Vagina (tissue), 2 donors: ENCODE data around the gene KRTAP22-1.

Source experiments
- POLR2A ChIP-seq, 2 donors: fragments of 450-650 bp; IDR thresholded peaks; one replicate each; pipeline ENCODE4 v1.6.1; 2017; ENCODE audit warnings: antibody characterized with exemption in 2 of 2, mild to moderate bottlenecking in 2 of 2, moderate library complexity in 2 of 2
- TF ChIP-seq, protein P1 (sequence below), 3 experiments: fragments of 450-650 bp in 2 of 3; fragments of 200-600 bp in 1 of 3; sonication (generic) in 1 of 3; IDR thresholded peaks; one replicate each; pipeline ENCODE4 v1.5.1; 2017 to 2019; ENCODE audit warnings: antibody characterized with exemption in 3 of 3, mild to moderate bottlenecking in 2 of 3, moderate library complexity in 2 of 3

DNA sequence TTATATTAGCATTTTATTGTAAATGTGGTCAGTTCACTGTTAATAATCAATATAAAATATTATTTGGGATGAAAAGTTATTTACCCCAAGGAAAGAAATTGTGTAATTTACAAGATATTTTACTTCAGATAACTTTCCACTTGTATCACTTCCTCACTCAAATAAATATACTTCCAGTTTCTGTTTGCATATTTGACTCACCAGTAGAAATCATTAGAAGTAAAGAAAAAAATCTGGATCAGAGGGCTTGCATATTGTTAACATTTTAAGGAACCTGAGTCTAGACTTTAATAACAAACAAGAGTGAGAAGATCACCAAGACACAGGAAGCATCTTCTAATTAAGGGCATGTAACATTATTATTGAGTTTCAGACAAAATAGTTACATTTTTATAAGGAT, 19.2 kb downstream of the KRTAP22-1 start:
- TF ChIP-seq, protein P1, sequence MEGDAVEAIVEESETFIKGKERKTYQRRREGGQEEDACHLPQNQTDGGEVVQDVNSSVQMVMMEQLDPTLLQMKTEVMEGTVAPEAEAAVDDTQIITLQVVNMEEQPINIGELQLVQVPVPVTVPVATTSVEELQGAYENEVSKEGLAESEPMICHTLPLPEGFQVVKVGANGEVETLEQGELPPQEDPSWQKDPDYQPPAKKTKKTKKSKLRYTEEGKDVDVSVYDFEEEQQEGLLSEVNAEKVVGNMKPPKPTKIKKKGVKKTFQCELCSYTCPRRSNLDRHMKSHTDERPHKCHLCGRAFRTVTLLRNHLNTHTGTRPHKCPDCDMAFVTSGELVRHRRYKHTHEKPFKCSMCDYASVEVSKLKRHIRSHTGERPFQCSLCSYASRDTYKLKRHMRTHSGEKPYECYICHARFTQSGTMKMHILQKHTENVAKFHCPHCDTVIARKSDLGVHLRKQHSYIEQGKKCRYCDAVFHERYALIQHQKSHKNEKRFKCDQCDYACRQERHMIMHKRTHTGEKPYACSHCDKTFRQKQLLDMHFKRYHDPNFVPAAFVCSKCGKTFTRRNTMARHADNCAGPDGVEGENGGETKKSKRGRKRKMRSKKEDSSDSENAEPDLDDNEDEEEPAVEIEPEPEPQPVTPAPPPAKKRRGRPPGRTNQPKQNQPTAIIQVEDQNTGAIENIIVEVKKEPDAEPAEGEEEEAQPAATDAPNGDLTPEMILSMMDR (IDR thresholded peaks at IDR 0.05), result no peak
- TF ChIP-seq POLR2A (IDR thresholded peaks at IDR 0.05), result no peak
